Measurements from ENCODE around the gene PDZK1IP1.

PDZK1IP1 gene

GRCh38 chr1:47191940-47192457 is 2.2 kb upstream of the PDZK1IP1 start:
- Histone ChIP-seq H3K9me3 (no peaks in the 10 kb centered on the region), H3K4me3 (ENCODE audit: low read depth in 1 of 2, low read length in 1 of 2) (no peak overlapping the region), H3K27ac (no peak overlapping the region), H3K27me3 (no peaks in the 10 kb centered on the region), H3K4me1 (ENCODE audit: control insufficient read depth in 1 of 2, insufficient read depth in 1 of 2, low read depth in 1 of 2, low read length in 1 of 2) (no peaks in the 10 kb centered on the region), H3K36me3 (no peaks in the 10 kb centered on the region)
- TF ChIP-seq, protein P1, sequence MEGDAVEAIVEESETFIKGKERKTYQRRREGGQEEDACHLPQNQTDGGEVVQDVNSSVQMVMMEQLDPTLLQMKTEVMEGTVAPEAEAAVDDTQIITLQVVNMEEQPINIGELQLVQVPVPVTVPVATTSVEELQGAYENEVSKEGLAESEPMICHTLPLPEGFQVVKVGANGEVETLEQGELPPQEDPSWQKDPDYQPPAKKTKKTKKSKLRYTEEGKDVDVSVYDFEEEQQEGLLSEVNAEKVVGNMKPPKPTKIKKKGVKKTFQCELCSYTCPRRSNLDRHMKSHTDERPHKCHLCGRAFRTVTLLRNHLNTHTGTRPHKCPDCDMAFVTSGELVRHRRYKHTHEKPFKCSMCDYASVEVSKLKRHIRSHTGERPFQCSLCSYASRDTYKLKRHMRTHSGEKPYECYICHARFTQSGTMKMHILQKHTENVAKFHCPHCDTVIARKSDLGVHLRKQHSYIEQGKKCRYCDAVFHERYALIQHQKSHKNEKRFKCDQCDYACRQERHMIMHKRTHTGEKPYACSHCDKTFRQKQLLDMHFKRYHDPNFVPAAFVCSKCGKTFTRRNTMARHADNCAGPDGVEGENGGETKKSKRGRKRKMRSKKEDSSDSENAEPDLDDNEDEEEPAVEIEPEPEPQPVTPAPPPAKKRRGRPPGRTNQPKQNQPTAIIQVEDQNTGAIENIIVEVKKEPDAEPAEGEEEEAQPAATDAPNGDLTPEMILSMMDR (IDR thresholded peaks at IDR 0.05) = no peak

DNA sequence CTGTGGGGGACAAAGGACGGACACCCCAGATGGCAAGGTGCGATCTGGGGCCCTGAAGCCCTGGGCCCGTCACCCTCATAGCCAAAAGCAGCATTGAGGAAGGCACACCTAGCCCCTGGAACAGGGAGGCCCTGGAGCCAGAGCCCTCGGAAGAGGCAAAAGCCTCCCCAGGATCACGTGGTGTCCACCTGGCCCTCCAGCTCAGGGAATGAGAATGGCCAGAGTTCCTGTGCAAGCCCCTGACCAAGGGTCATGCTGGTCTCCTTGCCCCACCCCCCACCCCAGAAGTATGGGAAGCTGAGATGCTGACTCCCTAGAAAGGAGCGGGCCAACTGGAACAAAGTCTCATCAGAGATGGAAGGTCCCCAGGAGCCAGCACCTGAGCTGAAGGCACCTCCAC is 1.0 kb upstream of the PDZK1IP1 start:
- TF ChIP-seq, protein P1 (IDR thresholded peaks at IDR 0.05) = no peak
- no peaks in the 10 kb centered on the region for H3K27me3 ChIP-seq
- H3K27ac ChIP-seq = no peak overlapping the region
- no peaks in the 10 kb centered on the region for H3K36me3 ChIP-seq
- H3K4me3 ChIP-seq (ENCODE audit: low read depth in 1 of 2, low read length in 1 of 2) = no peak overlapping the region
- H3K9me3 ChIP-seq = no peaks in the 10 kb centered on the region
- no peaks in the 10 kb centered on the region for H3K4me1 ChIP-seq (ENCODE audit: control insufficient read depth in 1 of 2, insufficient read depth in 1 of 2, low read depth in 1 of 2, low read length in 1 of 2)

DNA sequence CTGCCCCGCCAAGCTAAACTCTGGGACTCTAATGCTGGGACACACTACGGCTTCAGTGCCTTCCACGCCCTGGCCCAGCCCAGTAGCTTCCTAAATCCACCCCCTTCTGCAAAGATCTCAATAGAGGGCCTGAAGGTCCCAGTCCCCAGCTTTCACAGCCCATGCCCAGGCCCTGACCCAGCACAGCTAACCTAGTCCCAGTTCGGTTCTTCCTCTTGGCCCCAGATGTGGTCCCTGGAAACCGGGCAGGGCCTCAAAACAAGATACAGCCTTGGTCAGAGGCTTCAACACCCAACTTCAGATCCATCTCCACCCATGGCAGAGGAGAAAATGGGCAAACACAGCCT is 646 bp upstream of the PDZK1IP1 start:
- Histone ChIP-seq H3K27ac (no peak overlapping the region), H3K4me1 (ENCODE audit: control insufficient read depth in 1 of 2, insufficient read depth in 1 of 2, low read depth in 1 of 2, low read length in 1 of 2) (no peaks in the 10 kb centered on the region), H3K4me3 (ENCODE audit: low read depth in 1 of 2, low read length in 1 of 2) (no peak overlapping the region), H3K9me3 (no peaks in the 10 kb centered on the region), H3K36me3 (no peaks in the 10 kb centered on the region), H3K27me3 (no peaks in the 10 kb centered on the region)
- TF ChIP-seq, protein P1 (IDR thresholded peaks at IDR 0.05) = no peak

- no peaks in the 10 kb centered on the region for H3K9me3 ChIP-seq
Measured at GRCh38 chr1:47188791-47189785, 748 bp downstream of the PDZK1IP1 start.

DNA sequence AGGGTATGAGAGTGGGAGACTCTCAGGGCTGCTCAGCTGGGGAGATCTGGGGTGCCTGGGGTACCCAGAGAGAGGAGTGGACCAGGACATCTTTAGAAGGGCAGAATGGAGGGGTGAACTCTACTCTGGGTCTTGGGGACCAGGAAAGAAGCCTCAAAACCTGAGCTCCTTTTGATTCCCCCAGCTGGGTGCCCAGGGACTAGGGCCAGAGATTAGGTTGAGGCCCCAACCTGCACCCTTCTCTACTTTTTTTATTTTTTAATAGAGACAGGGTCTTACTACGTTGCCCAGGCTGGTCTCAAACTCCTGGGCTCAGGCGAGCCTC is 1.9 kb downstream of the PDZK1IP1 start:
- Histone ChIP-seq H3K27me3 (peaks cover 9% of the 10 kb centered on the region), H3K27ac (no peak overlapping the region), H3K4me1 (ENCODE audit: control insufficient read depth in 1 of 2, insufficient read depth in 1 of 2, low read depth in 1 of 2, low read length in 1 of 2) (no peaks in the 10 kb centered on the region), H3K9me3 (no peaks in the 10 kb centered on the region), H3K4me3 (ENCODE audit: low read depth in 1 of 2, low read length in 1 of 2) (no peak overlapping the region), H3K36me3 (no peaks in the 10 kb centered on the region)
- TF ChIP-seq, protein P1 (IDR thresholded peaks at IDR 0.05) = no peak

More at GRCh38 chr1:47188791-47189785, 748 bp downstream of the PDZK1IP1 start:
- TF ChIP-seq, protein P1 (IDR thresholded peaks at IDR 0.05) = no peak
- Histone ChIP-seq H3K27me3 (no peaks in the 10 kb centered on the region), H3K4me3 (ENCODE audit: low read depth in 1 of 2, low read length in 1 of 2) (no peak overlapping the region), H3K4me1 (ENCODE audit: control insufficient read depth in 1 of 2, insufficient read depth in 1 of 2, low read depth in 1 of 2, low read length in 1 of 2) (no peaks in the 10 kb centered on the region), H3K36me3 (no peaks in the 10 kb centered on the region), H3K27ac (no peak overlapping the region)

All from neutrophil (primary cell).